IPS-15b (cell line): ENCODE data around the gene SPAG9.

Experiments used
- H3K27me3 ChIP-seq: one replicate; pipeline ENCODE4 v1.6.1; 2013; ENCODE audit warnings: low read length; ENCODE audit not compliant: control insufficient read depth, insufficient read depth
- H3K36me3 ChIP-seq: one replicate; pipeline ENCODE4 v1.6.1; 2013; ENCODE audit warnings: low read length; ENCODE audit not compliant: control insufficient read depth, insufficient read depth
- H3K4me1 ChIP-seq: one replicate; pipeline ENCODE4 v1.6.1; 2013; ENCODE audit warnings: mild to moderate bottlenecking, low read length; ENCODE audit not compliant: control insufficient read depth, insufficient read depth
- H3K4me3 ChIP-seq: one replicate; pipeline ENCODE4 v1.5.1; 2013; ENCODE audit warnings: low read depth, low read length
- H3K9ac ChIP-seq: one replicate; pipeline ENCODE4 v1.6.1; 2013; ENCODE audit warnings: low read depth, mild to moderate bottlenecking, low read length
- H3K9me3 ChIP-seq: one replicate; pipeline ENCODE4 v1.6.1; 2013; ENCODE audit warnings: mild to moderate bottlenecking, low read length; ENCODE audit not compliant: control insufficient read depth, insufficient read depth

The SPAG9 gene

GRCh38 chr17:51120739-51121619 lies at the start of gene SPAG9:
Gene SPAG9 (minus strand): TSS chr17:51120868. CDS start chr17:51120656, 212 bp downstream.
- Histone ChIP-seq H3K36me3 (peaks cover 4% of the 10 kb centered on the region), H3K9ac (peak within 1 kb of the TSS; percentile 73), H3K4me1 (peaks cover 6% of the 10 kb centered on the region)

GRCh38 chr17:51169340-51169739 lies 48.7 kb upstream of the SPAG9 start:
- no peaks in the 10 kb centered on the region for H3K27me3 ChIP-seq
- H3K4me1 ChIP-seq: no peaks in the 10 kb centered on the region
- no peak overlapping the region for H3K4me3 ChIP-seq
- peaks cover 30% of the 10 kb centered on the region for H3K36me3 ChIP-seq
- H3K9ac ChIP-seq: no peak overlapping the region
- H3K9me3 ChIP-seq: no peaks in the 10 kb centered on the region

More at GRCh38 chr17:51120739-51121619, at the start of gene SPAG9:
- no peaks in the 10 kb centered on the region for H3K27me3 ChIP-seq
- H3K9me3 ChIP-seq: no peaks in the 10 kb centered on the region
- H3K4me3 ChIP-seq: peak within 1 kb of the TSS; percentile 96

GRCh38 chr17:51166987-51167931 lies 46.6 kb upstream of the SPAG9 start:
- peaks cover 41% of the 10 kb centered on the region for H3K36me3 ChIP-seq
- H3K9ac ChIP-seq: peak overlapping the region; percentile 91
- no peaks in the 10 kb centered on the region for H3K9me3 ChIP-seq
- H3K4me1 ChIP-seq: no peaks in the 10 kb centered on the region
- no peaks in the 10 kb centered on the region for H3K27me3 ChIP-seq
- H3K4me3 ChIP-seq: peak overlapping the region; percentile 95

GRCh38 chr17:51166198-51166986 lies 45.7 kb upstream of the SPAG9 start, which contains the start of gene NME2:
Gene NME2 (plus strand): TSS chr17:51166411. CDS start chr17:51166831, 420 bp downstream.
- peaks cover 43% of the 10 kb centered on the region for H3K36me3 ChIP-seq
- no peaks in the 10 kb centered on the region for H3K4me1 ChIP-seq

GRCh38 chr17:51165680-51166197 lies 45.1 kb upstream of the SPAG9 start:
- H3K4me3 ChIP-seq: peak overlapping the region; percentile 95
- no peaks in the 10 kb centered on the region for H3K27me3 ChIP-seq
- peaks cover 43% of the 10 kb centered on the region for H3K36me3 ChIP-seq
- H3K4me1 ChIP-seq: no peaks in the 10 kb centered on the region
- peak overlapping the region; percentile 88 for H3K9ac ChIP-seq
- H3K9me3 ChIP-seq: no peaks in the 10 kb centered on the region

More at GRCh38 chr17:51166198-51166986, 45.7 kb upstream of the SPAG9 start, which contains the start of gene NME2:
- peak within 1 kb of the TSS; percentile 95 for H3K4me3 ChIP-seq
- H3K9ac ChIP-seq: peak within 1 kb of the TSS; percentile 91
- no peaks in the 10 kb centered on the region for H3K9me3 ChIP-seq
- H3K27me3 ChIP-seq: no peaks in the 10 kb centered on the region

- no peaks in the 10 kb centered on the region for H3K4me1 ChIP-seq
- peak overlapping the region; percentile 88 for H3K9ac ChIP-seq
- H3K9me3 ChIP-seq: no peaks in the 10 kb centered on the region
- H3K36me3 ChIP-seq: peaks cover 42% of the 10 kb centered on the region
- H3K4me3 ChIP-seq: peak overlapping the region; percentile 95
- no peaks in the 10 kb centered on the region for H3K27me3 ChIP-seq
These were observed 44.4 kb upstream of the SPAG9 start for GRCh38 chr17:51164911-51165679.

- Histone ChIP-seq H3K9ac (no peak overlapping the region), H3K36me3 (peaks cover 41% of the 10 kb centered on the region), H3K27me3 (no peaks in the 10 kb centered on the region), H3K9me3 (no peaks in the 10 kb centered on the region), H3K4me1 (no peaks in the 10 kb centered on the region), H3K4me3 (no peak overlapping the region)
These were observed 40.9 kb upstream of the SPAG9 start for GRCh38 chr17:51161541-51161940.

GRCh38 chr17:51159604-51160003 lies 38.9 kb upstream of the SPAG9 start:
- H3K4me1 ChIP-seq: peaks cover 1% of the 10 kb centered on the region
- H3K9ac ChIP-seq: no peak overlapping the region
- no peak overlapping the region for H3K4me3 ChIP-seq
- H3K27me3 ChIP-seq: no peaks in the 10 kb centered on the region
- peaks cover 41% of the 10 kb centered on the region for H3K36me3 ChIP-seq
- no peaks in the 10 kb centered on the region for H3K9me3 ChIP-seq

- peaks cover 3% of the 10 kb centered on the region for H3K4me1 ChIP-seq
- no peak overlapping the region for H3K9ac ChIP-seq
- H3K36me3 ChIP-seq: peaks cover 20% of the 10 kb centered on the region
- H3K4me3 ChIP-seq: no peak overlapping the region
- no peaks in the 10 kb centered on the region for H3K27me3 ChIP-seq
- no peaks in the 10 kb centered on the region for H3K9me3 ChIP-seq
These were observed 34.7 kb upstream of the SPAG9 start for GRCh38 chr17:51155416-51155815.

GRCh38 chr17:51154176-51154575 lies 33.5 kb upstream of the SPAG9 start:
- Histone ChIP-seq H3K4me1 (peaks cover 3% of the 10 kb centered on the region), H3K36me3 (peaks cover 12% of the 10 kb centered on the region), H3K9me3 (no peaks in the 10 kb centered on the region), H3K27me3 (no peaks in the 10 kb centered on the region), H3K9ac (peak overlapping the region; percentile 84), H3K4me3 (peak overlapping the region; percentile 94)
